Measurements from ENCODE around the gene ABCC3.

The ABCC3 gene

GRCh38 chr17:50737118-50737698, 102.5 kb downstream of the ABCC3 start:
- no peak for DNase-seq (ENCODE audit: low read depth)

GRCh38 chr17:50739098-50739497, 104.4 kb downstream of the ABCC3 start:
- no peak for DNase-seq (ENCODE audit: low read depth)

Measured in T follicular helper cell (primary cell).